Activated CD8-positive, alpha-beta memory T cell treated with anti-CD3 and anti-CD28 coated beads, Interleukin-2, amount 50 U/mL, for 1 hour (primary cell): Measurements from ENCODE around the gene FALEC.

Experiments
- DNase-seq: peaks from one replicate; pipeline ENCODE4 v3.0.0-alpha.2; 2020; ENCODE audit errors: extremely low read depth

Gene FALEC

GRCh38 chr1:150515328-150516049 is at the start of gene FALEC:
TSS of gene FALEC (plus strand) at chr1:150515752.
- DNase-seq = peak; percentile 63

- no peak for DNase-seq
Measured at GRCh38 chr1:150466964-150467363, 48.6 kb upstream of the FALEC start.

GRCh38 chr1:150469291-150469690 is 46.3 kb upstream of the FALEC start:
- no peak for DNase-seq

- DNase-seq = no peak
Measured at GRCh38 chr1:150472601-150473200, 42.9 kb upstream of the FALEC start.

GRCh38 chr1:150473659-150474058 is 41.9 kb upstream of the FALEC start:
- no peak for DNase-seq

- DNase-seq = no peak
Measured at GRCh38 chr1:150474869-150475268, 40.7 kb upstream of the FALEC start.

- DNase-seq = no peak
Measured at GRCh38 chr1:150476754-150477153, 38.8 kb upstream of the FALEC start.

- DNase-seq = no peak
Measured at GRCh38 chr1:150477320-150477719, 38.2 kb upstream of the FALEC start.

- DNase-seq = no peak
Measured at GRCh38 chr1:150477733-150478132, 37.8 kb upstream of the FALEC start.

GRCh38 chr1:150479370-150479769 is 36.2 kb upstream of the FALEC start:
- no peak for DNase-seq

- no peak for DNase-seq
Measured at GRCh38 chr1:150479927-150480352, 35.6 kb upstream of the FALEC start.

- no peak for DNase-seq
Measured at GRCh38 chr1:150484431-150484830, 31.1 kb upstream of the FALEC start.

GRCh38 chr1:150484861-150485260 is 30.7 kb upstream of the FALEC start:
- no peak for DNase-seq

- peak; percentile 88 for DNase-seq
Measured at GRCh38 chr1:150486966-150487762, 28.4 kb upstream of the FALEC start, which contains the start of gene TARS2. TSS of gene TARS2 (plus strand) at chr1:150487419. CDS start at chr1:150487451, 32 bp downstream.

GRCh38 chr1:150487763-150488115 is 27.8 kb upstream of the FALEC start:
- DNase-seq = no peak

- no peak for DNase-seq
Measured at GRCh38 chr1:150493175-150493574, 22.4 kb upstream of the FALEC start.

- no peak for DNase-seq
Measured at GRCh38 chr1:150498342-150498741, 17.2 kb upstream of the FALEC start.

GRCh38 chr1:150505431-150505830 is 10.1 kb upstream of the FALEC start:
- no peak for DNase-seq

- no peak for DNase-seq
Measured at GRCh38 chr1:150507912-150508864, 7.4 kb upstream of the FALEC start, which contains the start of gene ECM1. TSS of gene ECM1 (plus strand) at chr1:150508109. CDS start at chr1:150508210, 101 bp downstream.

GRCh38 chr1:150508982-150509381 is 6.6 kb upstream of the FALEC start:
- no peak for DNase-seq

GRCh38 chr1:150511551-150511950 is 4.0 kb upstream of the FALEC start:
- no peak for DNase-seq
